GM19455 (cell line): ENCODE results near the gene C2orf78.
"Not testable (repeated sequence)": the region's sequence is repeated elsewhere in the genome, so short reads cannot be mapped to it uniquely, and the experiment has no call there.

ENCODE experiments used
- ATAC-seq: cut with Tn5 transposase; IDR thresholded peaks from one replicate; pipeline ENCODE4 v1.9.1; 2021; ENCODE audit not compliant: unreplicated experiment

Gene C2orf78

GRCh38 chr2:73783883-73784282 is at the start of gene C2orf78:
Gene C2orf78, plus strand, starts transcription at chr2:73784183. Its CDS starts 127 bp downstream, at chr2:73784310.
- not testable (repeated sequence) for ATAC-seq

GRCh38 chr2:73736378-73736777 is 47.6 kb upstream of the C2orf78 start:
- no peak for ATAC-seq

GRCh38 chr2:73736855-73737779 is 46.9 kb upstream of the C2orf78 start, which contains the start of gene TPRKB:
Gene TPRKB, minus strand, starts transcription at chr2:73737345. Its CDS starts 2,776 bp downstream, at chr2:73734569.
- peak; percentile 92 for ATAC-seq

GRCh38 chr2:73739101-73739500 is 44.9 kb upstream of the C2orf78 start:
- no peak for ATAC-seq

GRCh38 chr2:73740767-73741166 is 43.2 kb upstream of the C2orf78 start:
- no peak for ATAC-seq

GRCh38 chr2:73746015-73746876 is 37.7 kb upstream of the C2orf78 start:
- ATAC-seq = no peak

- no peak for ATAC-seq
Measured at GRCh38 chr2:73746877-73747208, 37.1 kb upstream of the C2orf78 start.

GRCh38 chr2:73749314-73749713 is 34.7 kb upstream of the C2orf78 start:
- ATAC-seq = no peak

- ATAC-seq = not testable (repeated sequence)
Measured at GRCh38 chr2:73754332-73754731, 29.7 kb upstream of the C2orf78 start.

GRCh38 chr2:73759285-73759764 is 24.7 kb upstream of the C2orf78 start:
- ATAC-seq = no peak

- ATAC-seq = no peak
Measured at GRCh38 chr2:73759904-73760303, 24.1 kb upstream of the C2orf78 start.

- ATAC-seq = no peak
Measured at GRCh38 chr2:73762571-73762970, 21.4 kb upstream of the C2orf78 start.

- ATAC-seq = no peak
Measured at GRCh38 chr2:73764945-73765344, 19.0 kb upstream of the C2orf78 start.

GRCh38 chr2:73766349-73766748 is 17.6 kb upstream of the C2orf78 start:
- ATAC-seq = no peak

- no peak for ATAC-seq
Measured at GRCh38 chr2:73766994-73767393, 17.0 kb upstream of the C2orf78 start.

GRCh38 chr2:73770725-73771124 is 13.3 kb upstream of the C2orf78 start:
- no peak for ATAC-seq

- ATAC-seq = no peak
Measured at GRCh38 chr2:73772819-73773218, 11.2 kb upstream of the C2orf78 start.

- ATAC-seq = no peak
Measured at GRCh38 chr2:73776381-73776780, 7.6 kb upstream of the C2orf78 start.

- ATAC-seq = no peak
Measured at GRCh38 chr2:73776869-73777519, 7.0 kb upstream of the C2orf78 start.

- ATAC-seq = not testable (repeated sequence)
Measured at GRCh38 chr2:73778867-73779466, 5.0 kb upstream of the C2orf78 start.
